OCI-LY7 (cell line): ENCODE data around the gene TTC7B. TPM values are rescaled to one million over a fixed set of nuclear protein-coding genes. Genes with fewer than 3 reads are reported as not detected.
"Not testable (repeated sequence)": the region's sequence is repeated elsewhere in the genome, so short reads cannot be mapped to it uniquely, and the experiment has no call there.

ENCODE experiments used
- BruUV-seq: library from RNA; stranded (reverse); fragments of 400-500 nt; replicated peaks from 2 replicates; lab custom pipeline; 2021; lab: Mats Ljungman, UMichigan
- CTCF ChIA-PET: fragments of 300-600 bp; sonication (Branson Sonifier 250); formaldehyde crosslinking; loops from one replicate; lab custom pipeline; 2022; ENCODE audit warnings: antibody characterized with exemption; ENCODE audit not compliant: unreplicated experiment; lab: Charles Lee
- POLR2A ChIA-PET: fragments of 300-600 bp; sonication (Branson Sonifier 250); formaldehyde crosslinking; loops from one replicate; lab custom pipeline; 2022; ENCODE audit warnings: antibody characterized with exemption; lab: Charles Lee
- DNase-seq: peaks from one replicate; pipeline ENCODE4 v3.0.0-alpha.2; 2015; ENCODE audit warnings: low spot score
- H2AFZ ChIP-seq: fragments of 200-600 bp; sonication (generic), shearing (Covaris generic); 2 replicates; pipeline ENCODE4 v1.6.1; 2014; ENCODE audit warnings: mild to moderate bottlenecking, antibody characterized with exemption, low read length, moderate library complexity
- H3K27ac ChIP-seq: fragments of 200-600 bp; sonication (generic); 2 replicates; pipeline ENCODE4 v1.5.1; 2014; ENCODE audit warnings: mixed run types, low read depth, mild to moderate bottlenecking, moderate library complexity, low read length, inconsistent platforms; ENCODE audit not compliant: poor library complexity, severe bottlenecking
- H3K36me3 ChIP-seq: fragments of 200-600 bp; sonication (generic); 2 replicates; pipeline ENCODE4 v1.6.1; 2014; ENCODE audit warnings: mild to moderate bottlenecking, antibody characterized with exemption, low read length, moderate library complexity, mixed read lengths; ENCODE audit not compliant: insufficient read depth
- H3K4me1 ChIP-seq: fragments of 200-600 bp; sonication (generic); 2 replicates; pipeline ENCODE4 v1.5.1; 2014; ENCODE audit warnings: mild to moderate bottlenecking, low read length; ENCODE audit not compliant: insufficient read depth, poor library complexity, severe bottlenecking
- H3K4me2 ChIP-seq: fragments of 200-600 bp; sonication (generic); 2 replicates; pipeline ENCODE4 v1.6.1; 2014; ENCODE audit warnings: mild to moderate bottlenecking, low read length
- H3K4me3 ChIP-seq: fragments of 200-600 bp; sonication (generic); 2 replicates; pipeline ENCODE4 v1.5.1; 2014; ENCODE audit warnings: mild to moderate bottlenecking, low read depth, low read length; ENCODE audit not compliant: poor library complexity, severe bottlenecking
- H3K79me2 ChIP-seq: fragments of 200-600 bp; sonication (generic); 2 replicates; pipeline ENCODE4 v1.6.1; 2016; ENCODE audit warnings: low read depth, mild to moderate bottlenecking, low read length, moderate library complexity, mixed read lengths; ENCODE audit not compliant: insufficient read depth
- H3K9me2 ChIP-seq: fragments of 200-600 bp; sonication (generic); 2 replicates; pipeline ENCODE4 v1.6.1; 2016; ENCODE audit warnings: mild to moderate bottlenecking, low read length, mixed read lengths; ENCODE audit not compliant: insufficient read depth
- H3K9me3 ChIP-seq: fragments of 200-600 bp; sonication (generic); 2 replicates; pipeline ENCODE4 v1.6.1; 2014; ENCODE audit warnings: mild to moderate bottlenecking, mixed run types, low read length, mixed read lengths
- H4K20me1 ChIP-seq: fragments of 200-600 bp; sonication (generic); 2 replicates; pipeline ENCODE4 v1.6.1; 2014; ENCODE audit warnings: mild to moderate bottlenecking, antibody characterized with exemption, low read length, moderate library complexity, mixed read lengths; ENCODE audit not compliant: insufficient read depth
- EZH2phosphoT487 ChIP-seq: fragments of 200-600 bp; sonication (generic); IDR thresholded peaks from 2 replicates; pipeline ENCODE4 v1.6.1; 2018; ENCODE audit warnings: low read depth, borderline replicate concordance, mild to moderate bottlenecking, mixed run types, antibody characterized with exemption, low read length, moderate library complexity, mixed read lengths
- intact Hi-C: fragments of 100-400 bp; cut with micrococcal nuclease; formaldehyde crosslinking; loops from one replicate; pipeline ENCODE4 v1.10.0; 2022; ENCODE audit not compliant: unreplicated experiment
- total RNA-seq, 2 experiments: library from RNA; depleted of rRNA in 1 of 2; stranded (reverse); fragments of >200 nt in 1 of 2; shearing (Covaris generic) in 1 of 2; gene quantifications; 2 replicates each; pipeline ENCODE4 v1.2.3, GENCODE V29; 2014 to 2022
- TF ChIP-seq, protein P1 (sequence below): fragments of 200-600 bp; sonication (generic); conservative IDR thresholded peaks from 2 replicates; pipeline ENCODE4 v1.5.1; 2014; ENCODE audit warnings: mild to moderate bottlenecking, antibody characterized with exemption, low read length, moderate library complexity, mixed read lengths

TTC7B gene
- total RNA-seq, 2 experiments from 2014 or later, result 0.19 to 0.51 TPM

DNA sequence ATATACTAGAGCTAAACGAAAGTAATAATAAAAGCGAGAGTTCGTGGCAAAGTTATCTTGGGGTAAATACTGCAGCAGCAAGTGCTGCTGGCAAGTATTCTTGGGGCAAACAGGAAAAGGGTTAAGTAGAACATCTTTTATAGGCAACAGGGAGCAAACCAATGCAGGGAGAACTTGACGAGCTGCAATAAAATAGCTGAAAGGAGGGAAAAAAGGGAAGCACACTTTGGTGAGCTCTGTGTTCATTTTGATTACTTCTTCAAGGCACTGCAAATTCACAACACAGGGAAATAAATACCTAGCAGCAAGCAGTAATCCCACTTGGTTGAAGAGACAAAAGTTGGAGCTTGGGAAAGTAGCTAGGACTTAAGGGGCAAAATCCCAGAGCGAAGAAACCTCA lies 42.3 kb upstream of the TTC7B start:
- no peak for TF ChIP-seq EZH2phosphoT487
- TF ChIP-seq, protein P1, sequence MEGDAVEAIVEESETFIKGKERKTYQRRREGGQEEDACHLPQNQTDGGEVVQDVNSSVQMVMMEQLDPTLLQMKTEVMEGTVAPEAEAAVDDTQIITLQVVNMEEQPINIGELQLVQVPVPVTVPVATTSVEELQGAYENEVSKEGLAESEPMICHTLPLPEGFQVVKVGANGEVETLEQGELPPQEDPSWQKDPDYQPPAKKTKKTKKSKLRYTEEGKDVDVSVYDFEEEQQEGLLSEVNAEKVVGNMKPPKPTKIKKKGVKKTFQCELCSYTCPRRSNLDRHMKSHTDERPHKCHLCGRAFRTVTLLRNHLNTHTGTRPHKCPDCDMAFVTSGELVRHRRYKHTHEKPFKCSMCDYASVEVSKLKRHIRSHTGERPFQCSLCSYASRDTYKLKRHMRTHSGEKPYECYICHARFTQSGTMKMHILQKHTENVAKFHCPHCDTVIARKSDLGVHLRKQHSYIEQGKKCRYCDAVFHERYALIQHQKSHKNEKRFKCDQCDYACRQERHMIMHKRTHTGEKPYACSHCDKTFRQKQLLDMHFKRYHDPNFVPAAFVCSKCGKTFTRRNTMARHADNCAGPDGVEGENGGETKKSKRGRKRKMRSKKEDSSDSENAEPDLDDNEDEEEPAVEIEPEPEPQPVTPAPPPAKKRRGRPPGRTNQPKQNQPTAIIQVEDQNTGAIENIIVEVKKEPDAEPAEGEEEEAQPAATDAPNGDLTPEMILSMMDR, result no peak
- Histone ChIP-seq H2AFZ (no peak overlapping the region), H3K9me3 (no peaks in the 10 kb centered on the region), H3K4me2 (no peak overlapping the region), H3K4me1 (no peaks in the 10 kb centered on the region), H3K4me3 (no peak overlapping the region), H3K27ac (no peak overlapping the region), H3K36me3 (no peaks in the 10 kb centered on the region), H3K79me2 (no peaks in the 10 kb centered on the region), H3K9me2 (no peaks in the 10 kb centered on the region), H4K20me1 (no peaks in the 10 kb centered on the region)
- no peak for DNase-seq
- POLR2A ChIA-PET, result interaction anchor here (1.1 to 1.5 kb wide), 2 partner anchors 10 to 102 kb away, joined by 3 read pairs; no protein-coding TSS in a partner anchor
- intact Hi-C loops, result no loop called here
- CTCF ChIA-PET, result no interaction called here
- BruUV-seq, result no TSS peak

DNA sequence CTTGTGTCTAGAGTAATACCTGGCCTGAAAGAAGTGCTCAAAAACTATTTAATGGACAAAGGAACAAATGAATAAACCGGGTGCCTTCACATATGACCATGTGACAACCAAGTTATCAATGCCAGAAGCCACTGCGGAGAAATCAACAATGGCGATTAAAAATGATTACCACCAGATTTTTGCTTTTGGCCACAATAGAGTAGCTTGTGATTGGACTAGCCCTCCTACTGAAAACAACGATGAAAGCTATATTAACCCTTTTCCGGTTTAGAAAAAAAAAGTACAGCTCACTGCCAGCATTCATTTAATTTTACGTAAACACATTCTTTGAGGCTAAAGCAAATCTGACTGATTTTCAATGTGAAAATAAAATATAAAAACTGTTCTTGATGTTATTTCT lies 41.6 kb upstream of the TTC7B start:
- ChIA-PET CTCF (no interaction called here), POLR2A (interaction anchor here (1.1 to 1.5 kb wide), 2 partner anchors 10 to 102 kb away, joined by 3 read pairs; no protein-coding TSS in a partner anchor)
- intact Hi-C loops, result no loop called here
- Histone ChIP-seq H3K4me1 (no peaks in the 10 kb centered on the region), H2AFZ (no peak overlapping the region), H3K79me2 (no peaks in the 10 kb centered on the region), H4K20me1 (no peaks in the 10 kb centered on the region), H3K27ac (no peak overlapping the region), H3K4me3 (no peak overlapping the region), H3K36me3 (no peaks in the 10 kb centered on the region), H3K4me2 (no peak overlapping the region), H3K9me2 (no peaks in the 10 kb centered on the region), H3K9me3 (no peaks in the 10 kb centered on the region)
- no peak for DNase-seq
- BruUV-seq, result no TSS peak
- no peak for TF ChIP-seq EZH2phosphoT487
- TF ChIP-seq, protein P1, result no peak

DNA sequence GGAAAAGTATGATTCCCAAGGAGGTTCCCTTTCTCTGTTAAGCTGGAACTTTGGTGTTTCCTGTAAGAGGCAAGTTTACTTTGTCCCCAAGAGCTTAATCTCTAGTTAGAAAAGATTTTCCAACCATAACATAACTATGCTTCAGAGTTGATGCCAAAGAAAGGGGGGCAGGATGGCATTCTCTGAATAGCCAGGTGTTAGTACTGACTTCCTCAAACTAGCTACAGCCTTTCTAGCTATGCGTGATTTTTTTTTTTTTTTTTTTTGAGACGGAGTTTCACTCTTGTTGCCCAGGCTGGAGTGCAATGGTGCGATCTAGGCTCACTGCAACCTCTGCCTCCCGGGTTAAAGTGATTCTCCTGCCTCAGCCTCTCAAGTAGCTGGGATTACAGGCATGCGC lies 39.9 kb upstream of the TTC7B start:
- H2AFZ ChIP-seq, H3K4me1 ChIP-seq, H3K4me3 ChIP-seq, intact Hi-C loops, H3K36me3 ChIP-seq, H3K79me2 ChIP-seq, H4K20me1 ChIP-seq, BruUV-seq, H3K4me2 ChIP-seq, H3K9me2 ChIP-seq, CTCF ChIA-PET, H3K9me3 ChIP-seq, H3K27ac ChIP-seq: not testable (repeated sequence)
- DNase-seq, result peak; percentile 40
- POLR2A ChIA-PET, result interaction anchor here (0.7 kb wide), 2 partner anchors 35 to 1542 kb away, joined by 4 to 6 read pairs; no protein-coding TSS in a partner anchor
